GM18517 (cell line): Measurements from ENCODE around the gene MRPL17.
A peak's percentile ranks its signal among the peaks of the same experiment; 100 is the strongest.

Experiments used
- ATAC-seq: cut with Tn5 transposase; IDR thresholded peaks from one replicate; pipeline ENCODE4 v1.9.1; 2021; ENCODE audit warnings: mild to moderate bottlenecking, moderate library complexity; ENCODE audit not compliant: unreplicated experiment

MRPL17 gene

DNA sequence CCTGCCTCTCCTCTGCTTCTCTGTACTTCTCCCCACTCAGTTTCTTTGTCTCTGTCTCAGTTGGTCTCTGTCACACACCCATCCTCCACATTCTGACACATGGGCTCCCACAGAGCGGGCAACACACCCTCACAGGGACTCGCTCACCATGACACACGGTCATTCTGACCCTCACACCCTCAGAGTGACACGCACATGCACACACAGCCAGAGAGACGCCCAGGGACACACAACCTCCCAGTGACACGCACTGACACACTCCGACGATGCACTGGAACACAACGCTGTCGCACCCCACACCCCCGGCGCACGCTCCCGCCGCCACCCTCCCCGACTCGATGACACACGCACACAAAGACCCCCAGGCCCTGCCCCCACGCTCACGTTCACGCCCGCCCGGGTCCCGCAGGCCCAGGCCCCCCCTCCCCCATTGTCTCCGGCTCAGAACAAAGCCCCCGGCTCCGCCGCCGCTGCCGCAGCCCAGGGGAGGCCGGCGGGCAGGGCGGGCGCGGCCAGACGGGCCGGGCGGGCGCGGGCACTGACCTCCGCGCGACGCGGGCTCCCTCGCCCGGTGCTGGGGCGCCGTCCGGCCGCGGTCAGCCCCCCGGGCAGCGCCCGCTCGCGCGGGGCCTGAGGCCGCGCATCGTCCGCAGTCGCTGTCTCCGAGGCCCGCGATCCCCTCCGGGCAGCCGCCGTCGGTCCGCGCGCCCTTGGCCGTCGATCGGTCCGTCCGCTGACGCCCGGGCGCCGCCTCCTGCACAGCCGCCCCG, 27.9 kb downstream of the MRPL17 start:
- no peak for ATAC-seq

DNA sequence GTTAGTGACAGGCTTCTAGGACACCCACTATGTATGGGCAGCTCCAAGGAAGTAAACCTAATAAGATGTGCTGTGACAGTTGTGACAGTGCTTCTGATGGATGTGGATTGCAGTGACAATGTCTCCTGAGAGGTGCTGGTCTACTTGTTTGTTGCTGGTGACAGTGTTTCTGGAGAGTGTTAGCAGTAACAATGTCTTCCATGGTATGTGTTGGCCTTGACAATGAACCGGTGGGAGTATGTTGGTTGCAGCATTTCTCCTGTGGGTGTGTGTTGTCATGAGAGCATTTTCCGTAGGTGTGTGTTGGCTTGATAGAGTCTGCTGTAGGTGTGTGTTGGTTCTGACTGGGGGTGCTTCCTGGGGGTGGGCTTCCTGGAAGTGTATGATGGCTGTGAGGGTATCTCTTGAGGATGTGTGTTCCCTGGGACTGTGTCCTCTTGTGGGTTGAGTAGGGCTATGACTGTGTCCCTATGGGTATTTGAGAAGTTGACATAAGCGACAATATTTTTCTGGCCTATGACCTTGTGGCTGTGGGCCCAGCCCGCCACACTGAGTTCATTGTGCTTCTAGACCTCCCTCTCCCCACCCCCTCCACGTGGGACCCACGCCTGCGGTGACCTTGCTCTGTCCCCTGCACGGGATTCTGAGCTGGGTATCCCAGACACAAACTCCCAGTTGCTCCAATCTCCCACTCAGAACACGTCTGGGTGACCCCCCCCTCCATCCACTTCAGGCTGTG, 28.7 kb downstream of the MRPL17 start:
- ATAC-seq, result no peak

DNA sequence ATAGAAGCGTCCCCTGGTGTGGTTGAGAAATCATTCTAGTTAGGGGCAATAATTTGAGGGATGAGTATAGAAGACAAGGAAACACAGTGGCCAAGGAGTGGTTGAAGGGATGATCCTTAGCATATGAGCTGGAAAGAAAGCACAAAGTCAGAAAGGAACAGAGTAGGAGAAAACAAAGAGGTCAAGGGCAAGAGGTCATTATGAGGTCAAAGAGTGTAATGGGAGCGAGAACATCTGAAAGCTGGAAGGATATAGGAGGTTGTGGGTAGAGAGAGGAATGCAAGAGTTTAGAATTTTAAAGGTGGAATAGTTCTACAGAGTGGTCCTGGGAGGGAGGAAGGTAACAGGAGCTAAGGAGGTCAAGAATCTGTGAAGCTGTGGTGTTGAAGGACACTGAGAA, 29.5 kb downstream of the MRPL17 start:
- no peak for ATAC-seq

DNA sequence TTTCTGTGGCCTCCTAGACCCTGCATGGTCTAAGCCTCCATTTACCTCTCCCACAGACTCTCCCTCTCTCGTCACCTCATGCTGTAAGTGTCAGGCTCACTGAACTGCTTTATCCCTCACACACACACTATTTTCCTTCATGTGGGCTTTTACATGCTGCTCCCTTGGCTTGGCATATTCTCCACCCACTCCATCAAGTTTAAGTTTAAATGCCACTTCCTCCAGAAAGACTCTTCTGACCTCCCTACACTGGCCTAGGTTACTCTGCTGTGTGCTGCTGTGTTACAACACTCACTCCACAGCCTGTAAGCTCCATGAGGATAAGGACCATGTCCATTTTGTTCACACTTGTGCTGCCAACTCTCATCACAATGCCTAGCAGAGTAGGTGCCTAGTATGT, 30.0 kb downstream of the MRPL17 start:
- ATAC-seq, result no peak

DNA sequence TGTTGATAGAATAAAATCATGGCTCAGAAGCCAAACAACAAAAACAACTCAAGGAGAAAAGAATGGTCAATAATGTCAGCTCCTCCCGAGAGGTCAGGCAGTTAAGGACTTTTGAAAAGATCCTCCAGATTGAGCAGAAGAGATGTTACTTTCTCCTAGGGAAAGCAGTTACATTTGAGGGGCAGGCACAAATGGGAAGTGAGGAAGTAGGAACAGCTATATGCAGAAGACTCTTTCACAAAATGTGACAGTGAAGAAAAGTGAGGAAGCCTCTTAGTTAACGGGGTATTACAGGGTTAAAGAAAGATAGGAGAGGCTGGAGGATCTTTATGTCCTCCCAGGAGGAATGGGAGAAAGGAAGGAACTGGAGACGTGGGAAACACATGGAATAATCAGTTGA, 31.0 kb downstream of the MRPL17 start:
- ATAC-seq, result no peak

DNA sequence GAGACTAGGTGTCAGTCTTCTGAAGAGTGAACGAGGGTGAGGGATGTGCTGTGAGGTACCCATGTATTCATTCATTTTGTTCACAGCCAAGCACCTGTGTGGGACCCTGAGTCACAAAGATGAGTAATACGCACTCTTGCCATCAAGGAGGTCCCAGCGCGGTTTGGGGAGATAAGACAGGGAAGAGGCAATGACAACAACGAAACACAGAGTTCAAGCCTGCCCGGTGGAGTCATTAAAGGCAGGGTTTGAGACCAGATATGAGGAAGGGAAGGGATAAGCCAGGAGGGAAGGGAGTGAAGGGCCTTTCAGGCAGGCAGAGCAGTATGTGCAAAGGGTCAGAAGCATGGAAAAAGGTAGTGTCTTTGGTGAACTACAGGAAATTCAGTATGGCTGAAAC, 32.2 kb downstream of the MRPL17 start:
- ATAC-seq, result no peak

DNA sequence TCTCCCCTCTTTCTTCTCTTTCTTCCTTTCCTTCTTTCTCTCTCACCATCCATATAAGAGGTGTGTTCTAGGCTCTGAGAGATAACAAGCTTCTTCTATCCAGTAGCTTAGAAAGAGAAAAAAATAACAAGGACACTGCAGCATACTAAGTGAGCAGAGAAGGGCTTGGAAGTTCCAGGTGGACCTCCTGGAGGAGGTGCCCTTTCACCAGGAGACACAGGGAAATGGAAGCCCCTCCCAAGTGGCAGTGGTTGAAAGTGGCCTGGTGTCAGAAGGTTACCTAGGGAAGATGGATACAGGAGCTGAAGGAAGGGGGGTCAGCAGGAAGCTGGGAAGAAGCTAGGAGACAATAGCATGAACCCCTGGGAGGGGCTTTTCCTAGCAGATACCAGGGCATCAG, 33.0 kb downstream of the MRPL17 start:
- no peak for ATAC-seq

DNA sequence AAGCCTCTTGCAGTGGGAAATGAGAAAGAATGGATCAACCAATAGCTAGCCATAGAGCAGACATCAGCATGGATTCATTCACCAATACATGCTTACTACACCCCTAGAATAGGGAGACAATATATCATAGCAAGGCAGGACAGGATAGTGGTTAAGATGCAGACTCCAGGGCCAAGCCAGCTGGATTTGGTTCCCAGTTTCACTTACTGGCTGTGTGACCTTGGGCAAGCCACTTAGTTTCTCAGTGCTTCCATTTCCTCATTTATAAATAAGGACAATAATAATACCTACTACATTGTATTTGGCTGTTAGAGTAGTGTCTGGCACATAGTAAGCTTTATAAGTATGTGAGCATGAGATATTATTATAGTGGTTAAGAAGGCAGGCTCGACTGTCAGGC, 34.6 kb downstream of the MRPL17 start:
- no peak for ATAC-seq

DNA sequence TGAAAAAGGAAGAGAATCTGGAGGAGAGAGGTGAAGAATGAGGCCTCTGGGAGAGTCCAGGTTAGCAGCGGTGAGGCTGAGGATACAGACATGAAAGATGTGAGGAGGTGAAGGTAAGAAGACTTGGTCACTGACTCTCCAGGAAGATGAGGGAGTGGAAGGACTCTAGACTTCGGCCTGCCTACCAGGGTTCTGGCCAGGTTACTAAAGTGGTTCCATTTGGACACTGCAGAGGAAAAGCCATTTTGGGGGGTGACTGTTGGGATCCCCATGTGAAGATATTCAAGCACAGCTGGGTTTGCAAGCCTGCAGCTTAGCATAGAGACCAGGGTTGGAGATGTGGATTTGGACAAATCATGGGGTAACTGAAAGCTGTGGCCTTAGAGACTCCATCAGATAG, 35.3 kb downstream of the MRPL17 start:
- no peak for ATAC-seq

DNA sequence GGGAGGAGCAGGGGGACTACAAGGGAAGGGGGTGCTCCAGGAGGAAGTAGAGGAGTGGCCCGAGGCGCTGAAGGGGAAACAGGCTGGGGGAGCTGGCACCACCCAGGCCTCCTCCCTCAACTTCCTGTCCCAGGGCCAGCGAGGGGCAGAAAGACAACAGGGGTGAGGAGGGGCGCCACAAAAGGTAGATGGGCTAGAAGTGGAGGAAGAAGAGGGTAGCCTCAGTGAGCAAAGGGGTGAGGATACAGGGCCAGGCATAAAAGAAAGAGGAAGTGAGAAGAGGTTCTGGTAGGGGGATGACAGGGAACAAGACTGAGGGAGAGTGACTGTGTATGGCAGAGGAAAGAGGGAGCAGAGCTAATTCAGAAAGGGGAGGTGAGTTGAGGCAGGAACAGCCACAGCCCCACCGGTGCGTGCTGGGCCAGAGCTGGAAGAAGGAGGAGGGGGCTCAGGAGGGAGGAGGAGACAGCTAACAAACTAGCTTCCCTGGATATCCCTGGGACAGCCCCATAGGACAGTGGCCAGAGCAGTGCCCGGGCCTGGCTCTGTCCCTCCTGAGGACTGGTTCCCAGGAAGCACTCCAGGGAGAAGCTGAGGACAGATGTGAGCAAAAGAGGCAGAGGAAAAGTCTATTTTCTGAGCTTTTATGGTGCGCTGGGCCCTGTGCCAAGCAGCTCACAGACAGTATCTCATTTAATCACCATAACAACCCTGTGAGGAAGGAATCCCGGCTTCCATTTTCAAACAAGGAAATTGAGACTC, 36.0 kb downstream of the MRPL17 start:
- peak; percentile 97 for ATAC-seq

DNA sequence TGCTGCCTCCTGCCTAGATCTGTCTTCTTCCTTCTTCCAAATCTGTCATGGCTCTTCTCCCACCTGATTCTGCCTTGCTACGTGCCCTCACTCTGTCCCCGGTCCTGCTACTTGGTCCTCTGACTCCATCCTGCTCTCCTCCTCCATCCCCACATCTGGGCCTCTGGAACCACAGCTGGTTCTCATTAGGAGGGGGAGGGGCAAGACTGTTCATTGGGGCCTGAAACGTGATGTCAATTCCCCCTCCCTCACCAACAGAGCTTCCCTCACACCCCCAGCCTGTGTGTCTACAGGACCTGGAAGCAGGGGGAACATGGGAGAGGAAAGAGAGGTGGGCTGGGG, 36.6 kb downstream of the MRPL17 start:
- no peak for ATAC-seq

DNA sequence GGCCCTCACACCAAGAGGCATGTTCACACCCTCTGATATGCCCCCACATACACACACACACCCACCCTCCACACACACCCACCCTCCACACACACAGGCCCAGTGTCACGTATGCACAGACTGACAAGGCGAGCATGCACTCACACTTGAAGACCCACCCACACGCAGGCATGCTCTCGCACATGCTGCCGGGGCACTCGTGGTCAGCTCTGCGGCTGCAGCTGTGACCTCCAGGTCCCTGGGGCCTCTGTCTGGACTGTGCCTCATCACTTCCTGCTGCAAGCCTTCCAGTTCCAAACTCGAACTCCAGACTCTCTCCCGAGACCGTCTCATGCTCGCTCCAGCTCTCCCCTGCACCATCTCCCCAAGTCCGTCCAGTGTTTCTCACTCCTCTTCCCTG, 37.1 kb downstream of the MRPL17 start:
- no peak for ATAC-seq

DNA sequence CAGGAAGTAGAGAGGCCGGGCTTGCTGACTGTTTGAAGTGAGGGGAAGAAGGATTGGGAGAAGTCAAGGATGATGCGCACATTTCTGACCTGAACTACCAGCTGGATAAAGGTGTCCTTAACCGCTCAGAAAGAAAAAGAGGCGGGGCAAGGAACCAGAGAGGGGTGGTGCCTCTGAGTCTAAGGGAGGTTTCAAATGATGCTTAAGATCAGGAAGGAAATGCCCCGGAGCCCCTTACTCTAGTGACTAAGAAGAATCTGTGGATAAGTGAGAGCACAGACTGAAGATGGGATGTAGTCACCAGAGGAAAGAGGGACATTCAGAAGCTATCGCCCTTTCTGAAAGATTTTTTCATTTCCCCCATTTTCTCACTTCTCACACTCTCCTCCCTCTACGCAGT, 40.2 kb downstream of the MRPL17 start:
- ATAC-seq, result no peak

DNA sequence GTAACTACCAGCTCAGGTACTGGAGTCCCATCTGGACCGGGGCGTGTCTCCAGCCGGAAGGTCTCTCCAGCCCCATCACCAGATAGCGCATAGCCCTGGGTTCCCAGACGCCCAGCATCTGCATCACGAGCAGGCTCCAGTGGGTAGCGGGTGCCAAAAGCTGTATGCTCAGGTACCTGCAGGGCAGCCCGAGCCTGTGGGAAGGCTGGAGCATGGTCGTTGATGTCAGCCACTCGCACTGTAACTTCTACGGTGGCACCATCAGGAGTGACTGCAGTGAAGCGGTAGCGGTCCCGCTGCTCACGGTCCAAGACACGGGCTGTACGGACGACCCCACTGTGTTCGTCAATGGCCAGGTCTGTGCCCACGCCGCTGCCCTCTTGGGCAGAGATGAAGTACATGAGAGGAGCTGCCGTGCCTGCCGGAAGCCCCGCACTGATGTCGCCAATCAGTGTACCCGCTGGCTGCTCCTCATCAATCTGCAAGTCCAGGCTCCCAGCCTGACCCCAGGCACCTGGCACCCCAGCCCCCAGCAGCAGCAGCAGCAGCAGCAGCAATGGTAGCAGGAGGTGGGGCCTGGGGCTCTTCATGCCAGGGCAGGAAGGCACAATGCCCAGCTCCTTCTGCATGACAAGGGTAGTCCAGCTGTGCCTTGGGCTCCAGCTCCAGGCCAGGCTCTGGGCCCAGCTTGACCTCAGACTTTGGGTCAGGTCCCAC, 42.0 kb downstream of the MRPL17 start:
- no peak for ATAC-seq

DNA sequence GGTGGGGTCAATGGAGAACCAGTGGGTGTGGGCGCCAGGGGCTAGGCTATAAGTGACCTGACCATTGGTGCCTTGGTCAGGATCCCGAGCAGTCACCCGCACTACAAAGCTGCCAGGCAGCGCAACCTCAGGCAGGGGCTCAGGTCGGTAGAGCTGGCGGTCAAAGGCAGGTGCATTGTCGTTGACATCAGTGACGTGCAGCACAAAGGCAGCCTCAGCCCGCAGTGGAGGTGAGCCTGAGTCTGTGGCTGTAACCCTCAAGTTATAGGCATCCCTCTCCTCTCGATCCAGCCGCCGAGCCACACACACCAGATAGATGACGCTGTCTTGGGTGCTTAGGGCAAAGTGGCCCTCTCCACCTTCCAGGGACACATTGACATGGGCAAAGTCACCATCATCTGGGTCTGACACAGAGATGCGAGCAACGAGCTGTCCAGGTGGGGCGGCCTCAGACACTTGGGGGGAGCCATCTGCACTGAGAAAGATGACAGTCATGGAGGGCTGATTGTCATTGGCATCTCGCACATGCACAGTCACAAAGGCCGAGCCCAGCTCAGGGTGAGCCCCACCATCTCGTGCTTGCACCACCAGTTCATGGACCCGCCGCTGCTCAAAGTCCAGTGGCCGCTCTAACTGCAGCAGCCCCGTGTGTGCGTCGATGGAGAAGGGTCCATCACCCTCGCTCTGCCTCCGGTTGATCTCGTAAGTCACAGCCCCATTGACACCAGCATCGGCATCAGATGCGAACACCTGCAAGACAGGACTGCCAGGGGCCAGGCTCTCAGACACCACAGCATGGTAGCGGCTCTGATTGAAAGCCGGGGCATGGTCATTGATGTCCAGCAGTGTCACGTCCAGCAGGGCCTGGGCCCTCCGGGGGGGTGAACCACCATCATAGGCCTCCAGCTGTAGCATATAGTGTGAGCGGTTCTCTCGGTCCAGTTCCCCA, 42.8 kb downstream of the MRPL17 start:
- ATAC-seq, result no peak

DNA sequence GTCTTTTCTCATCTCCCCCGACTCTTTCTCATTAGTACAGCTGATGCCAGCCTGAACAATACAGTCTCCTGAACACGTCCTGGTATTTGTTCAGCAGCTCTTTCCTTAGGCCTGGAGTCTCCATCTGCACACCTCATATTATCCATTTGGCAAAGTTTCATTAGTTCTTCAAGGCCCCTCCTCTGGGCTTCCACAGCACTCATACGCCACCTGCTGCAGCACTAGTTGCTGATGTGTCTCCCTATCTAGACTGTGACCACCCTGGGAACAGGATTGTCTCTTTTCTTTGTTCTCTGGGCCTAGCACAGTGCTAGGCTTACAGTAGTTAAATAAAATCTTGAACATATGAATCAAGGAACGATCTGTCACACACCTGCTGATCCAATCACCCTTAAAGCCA, 44.7 kb downstream of the MRPL17 start:
- no peak for ATAC-seq

DNA sequence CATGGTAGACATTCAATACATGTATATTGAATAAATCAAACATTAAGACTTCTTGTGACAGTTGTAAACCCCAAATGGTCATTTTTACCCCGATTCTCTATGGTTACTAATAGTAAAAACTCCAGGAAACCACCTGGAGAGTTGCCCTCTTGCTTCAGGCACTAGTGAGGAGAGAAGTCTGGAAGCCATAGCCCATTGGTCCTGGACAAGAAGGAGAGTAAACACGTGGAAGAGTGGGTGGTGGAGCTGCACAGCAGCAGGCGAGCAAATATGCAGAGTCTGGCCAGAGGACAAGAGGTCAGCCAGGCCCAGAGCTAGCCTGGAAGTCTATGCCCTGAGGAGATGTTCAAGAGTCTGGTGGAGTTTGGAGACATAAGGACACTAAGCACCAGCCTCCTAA, 45.3 kb downstream of the MRPL17 start:
- no peak for ATAC-seq

DNA sequence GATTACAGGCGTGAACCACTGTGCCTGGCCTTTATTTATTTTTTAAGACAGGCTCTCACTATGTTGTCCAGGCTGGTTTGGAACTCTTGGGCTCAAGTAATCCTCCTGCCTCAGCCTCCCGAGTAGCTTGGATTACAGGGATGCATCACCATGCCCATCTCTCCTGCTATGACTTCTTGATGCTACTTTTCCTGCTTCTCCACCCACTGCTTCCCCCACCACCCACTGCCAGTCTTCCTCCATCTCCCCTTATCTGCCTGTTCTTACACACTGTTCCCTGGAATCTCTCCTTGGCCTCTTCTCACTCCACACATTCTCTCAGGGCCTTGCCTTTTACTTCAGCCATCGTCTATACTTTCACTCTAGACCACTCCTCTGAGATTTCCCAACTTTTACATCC, 46.7 kb downstream of the MRPL17 start:
- no peak for ATAC-seq

DNA sequence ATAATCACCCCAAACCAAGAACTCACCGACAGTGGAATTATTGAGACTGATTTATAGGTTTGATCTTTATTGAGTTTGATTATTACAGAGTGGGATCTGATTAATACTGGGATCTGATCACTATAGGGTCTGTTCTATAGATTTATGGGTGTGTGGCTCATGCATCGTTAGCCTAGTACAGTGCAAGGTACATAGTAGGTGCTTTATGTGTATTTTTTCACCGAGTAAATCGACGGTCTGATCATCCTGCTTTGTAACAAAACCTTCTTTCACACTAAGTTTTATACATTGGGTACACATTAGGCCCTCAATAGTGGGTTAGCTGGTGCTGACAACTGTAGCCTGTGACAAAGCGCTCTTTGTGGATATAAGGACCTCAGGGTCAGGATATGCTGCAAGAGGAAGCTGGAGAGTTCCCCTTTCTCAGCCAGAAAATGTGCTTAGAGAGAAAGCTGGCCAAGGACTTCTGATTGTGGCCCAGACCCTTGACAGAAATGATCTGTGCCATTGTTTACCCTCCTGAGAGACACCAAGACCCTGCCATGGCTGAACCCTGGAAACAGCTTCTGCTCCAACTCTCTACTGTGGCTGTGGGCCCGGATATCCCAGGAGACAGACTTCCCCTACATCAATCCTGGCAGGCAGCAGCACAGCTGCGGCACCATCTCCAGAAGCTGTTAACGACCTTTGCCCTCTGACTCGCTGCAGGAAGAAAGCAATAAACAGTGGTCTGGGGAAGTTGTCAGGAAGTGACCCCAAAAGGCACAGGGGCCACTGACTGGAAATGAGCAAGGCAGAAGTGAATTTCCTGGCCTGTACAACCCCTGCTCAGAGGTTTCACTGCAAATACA, 47.8 kb downstream of the MRPL17 start:
- ATAC-seq, result no peak
